PC-3 (cell line): ENCODE results near the gene ROPN1L.

Source experiments
- EZH2 ChIP-seq: fragments of 300-600 bp; sonication (generic); IDR thresholded peaks from one replicate; pipeline ENCODE4 v1.6.1; 2017; ENCODE audit warnings: antibody characterized with exemption, mild to moderate bottlenecking, low read length; ENCODE audit not compliant: unreplicated experiment
- TF ChIP-seq, protein P1 (sequence below): fragments of 300-600 bp; sonication (generic); conservative IDR thresholded peaks from 2 replicates; pipeline ENCODE4 v1.5.1; 2017; ENCODE audit warnings: antibody characterized with exemption, low read depth, mild to moderate bottlenecking, low read length

DNA sequence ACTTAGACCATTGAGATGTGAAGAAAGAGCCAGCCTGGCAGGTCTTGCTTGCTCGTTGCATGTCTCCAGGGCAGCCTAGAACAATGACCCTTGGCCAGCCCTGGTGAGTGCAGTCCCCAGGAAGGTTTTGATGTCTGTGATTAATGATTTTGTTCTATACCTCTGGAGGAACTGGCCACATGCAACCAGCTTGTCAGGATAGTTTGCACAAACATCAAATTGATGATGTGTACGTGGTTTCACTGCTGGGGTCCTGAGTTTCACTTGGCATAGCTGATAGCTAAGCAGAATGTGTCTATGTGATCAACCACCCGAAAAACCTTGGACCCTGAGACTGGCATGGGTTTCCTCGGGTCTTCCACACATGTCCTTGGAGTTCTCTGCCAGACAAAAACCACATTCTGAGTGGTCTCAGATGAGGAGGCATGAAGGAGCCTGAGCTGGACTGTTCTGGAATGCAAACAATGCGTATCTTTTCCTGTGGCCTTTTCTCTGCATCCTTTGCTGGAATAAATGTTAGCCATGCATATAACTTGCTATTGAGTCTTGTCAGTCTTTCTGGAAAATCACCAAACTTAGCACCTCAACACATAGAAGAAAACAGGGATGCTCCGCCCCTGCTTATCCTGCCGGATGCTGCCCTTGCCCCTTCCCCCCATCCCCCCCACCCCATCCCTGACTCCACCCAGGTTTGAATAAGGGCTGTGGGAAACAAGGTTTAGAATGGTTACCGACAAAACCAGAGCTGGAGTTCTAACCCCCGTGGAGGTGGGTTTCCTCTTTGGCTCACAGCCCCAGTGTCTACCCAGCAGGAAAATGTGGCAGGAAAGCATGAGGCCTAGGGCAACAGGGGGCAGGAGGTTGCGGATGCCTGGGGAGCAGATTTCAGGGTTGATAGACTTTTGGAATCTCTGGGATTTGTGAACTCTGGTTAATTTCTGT is 72.1 kb downstream of the ROPN1L start:
- TF ChIP-seq, protein P1, sequence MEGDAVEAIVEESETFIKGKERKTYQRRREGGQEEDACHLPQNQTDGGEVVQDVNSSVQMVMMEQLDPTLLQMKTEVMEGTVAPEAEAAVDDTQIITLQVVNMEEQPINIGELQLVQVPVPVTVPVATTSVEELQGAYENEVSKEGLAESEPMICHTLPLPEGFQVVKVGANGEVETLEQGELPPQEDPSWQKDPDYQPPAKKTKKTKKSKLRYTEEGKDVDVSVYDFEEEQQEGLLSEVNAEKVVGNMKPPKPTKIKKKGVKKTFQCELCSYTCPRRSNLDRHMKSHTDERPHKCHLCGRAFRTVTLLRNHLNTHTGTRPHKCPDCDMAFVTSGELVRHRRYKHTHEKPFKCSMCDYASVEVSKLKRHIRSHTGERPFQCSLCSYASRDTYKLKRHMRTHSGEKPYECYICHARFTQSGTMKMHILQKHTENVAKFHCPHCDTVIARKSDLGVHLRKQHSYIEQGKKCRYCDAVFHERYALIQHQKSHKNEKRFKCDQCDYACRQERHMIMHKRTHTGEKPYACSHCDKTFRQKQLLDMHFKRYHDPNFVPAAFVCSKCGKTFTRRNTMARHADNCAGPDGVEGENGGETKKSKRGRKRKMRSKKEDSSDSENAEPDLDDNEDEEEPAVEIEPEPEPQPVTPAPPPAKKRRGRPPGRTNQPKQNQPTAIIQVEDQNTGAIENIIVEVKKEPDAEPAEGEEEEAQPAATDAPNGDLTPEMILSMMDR: no peak
- TF ChIP-seq EZH2: no peak
